Fibroblast of skin of left quadriceps (primary cell): ENCODE measurements around the gene ACOT11.

ENCODE experiments used
- DNase-seq, 2 experiments: peaks; one replicate each; pipeline ENCODE4 v3.0.0-alpha.2; 2013; ENCODE audit warnings: low read depth in 2 of 2

Gene ACOT11

DNA sequence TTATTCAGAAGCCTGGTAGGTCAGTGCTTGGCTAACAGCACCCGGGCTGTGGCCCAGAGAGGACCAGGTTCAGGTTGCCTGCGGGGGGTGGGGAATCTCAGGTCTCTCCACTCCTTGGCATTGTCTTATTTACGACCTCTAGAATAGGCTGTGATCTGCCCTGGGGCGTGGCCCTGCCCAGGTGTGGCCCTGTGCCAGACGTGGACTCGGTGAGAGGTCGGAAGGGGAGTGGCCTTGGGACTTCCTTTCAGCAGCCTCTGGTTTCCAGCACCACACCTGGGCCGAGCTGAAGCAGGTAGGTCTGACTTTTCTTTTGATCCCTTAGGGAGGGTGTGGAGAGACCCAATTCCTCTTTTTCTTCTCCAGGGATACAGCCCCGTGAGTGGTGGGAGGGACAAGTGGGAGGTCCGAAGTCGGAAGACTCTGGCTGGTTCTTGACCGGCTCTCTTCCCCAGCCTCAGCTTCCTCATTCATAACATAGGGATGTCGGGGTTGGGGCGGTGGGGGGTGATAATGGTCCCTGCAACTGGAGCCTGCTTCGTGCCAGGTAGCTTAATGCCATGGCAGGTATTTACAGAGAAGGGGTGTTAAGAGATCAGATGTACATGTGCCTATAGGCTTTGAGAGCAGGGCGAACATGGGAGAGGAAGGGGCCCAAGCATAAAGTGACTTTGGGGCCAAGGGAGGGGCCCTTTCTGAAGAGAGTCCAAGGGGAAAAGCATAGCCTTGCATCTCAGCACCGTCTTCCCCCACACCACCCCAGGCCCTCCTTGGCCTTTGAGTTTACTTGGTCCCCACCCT lies 16.5 kb downstream of the ACOT11 start:
- no peak for DNase-seq

DNA sequence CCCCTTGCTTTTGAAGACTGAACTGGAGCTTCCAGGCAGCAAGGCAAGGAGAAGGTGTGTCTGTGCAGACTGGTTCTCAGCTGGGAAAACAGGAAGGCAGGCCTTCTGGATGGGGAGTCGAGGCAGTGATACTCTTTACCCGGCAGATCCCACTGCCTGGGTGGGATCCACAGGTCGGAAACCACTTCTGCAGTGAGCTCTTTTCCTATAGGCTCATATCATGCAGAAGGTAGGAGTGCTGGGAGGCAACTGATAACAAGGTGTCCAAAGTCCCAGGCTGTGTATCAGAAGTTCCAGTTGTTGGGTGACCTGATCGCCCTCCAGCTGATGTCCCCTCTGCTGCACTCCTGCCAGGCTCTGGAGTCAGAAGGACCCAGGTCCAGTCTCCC lies 17.1 kb downstream of the ACOT11 start:
- no peak for DNase-seq

GRCh38 chr1:54566438-54567141 lies 18.6 kb downstream of the ACOT11 start:
- DNase-seq: no peak

DNA sequence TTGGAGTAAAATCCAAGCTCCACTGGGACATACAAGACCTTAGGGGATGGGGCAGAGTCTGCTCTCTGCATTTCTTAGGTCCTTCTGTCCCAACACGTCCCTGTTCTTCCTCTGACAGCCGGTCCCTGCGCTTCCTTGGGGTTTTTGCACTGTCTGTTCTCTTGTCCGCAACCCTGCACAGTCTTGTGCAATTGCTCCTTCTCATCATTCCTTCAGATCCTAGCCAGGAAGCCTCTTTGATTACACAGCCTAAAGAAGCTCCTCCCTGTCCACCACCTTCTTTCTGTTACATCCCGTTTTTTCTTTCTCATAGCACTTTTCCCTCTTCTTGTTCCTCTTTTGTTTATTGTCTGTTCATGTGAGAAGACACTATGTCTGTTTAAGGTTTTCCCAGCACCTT lies 19.9 kb downstream of the ACOT11 start:
- no peak for DNase-seq

DNA sequence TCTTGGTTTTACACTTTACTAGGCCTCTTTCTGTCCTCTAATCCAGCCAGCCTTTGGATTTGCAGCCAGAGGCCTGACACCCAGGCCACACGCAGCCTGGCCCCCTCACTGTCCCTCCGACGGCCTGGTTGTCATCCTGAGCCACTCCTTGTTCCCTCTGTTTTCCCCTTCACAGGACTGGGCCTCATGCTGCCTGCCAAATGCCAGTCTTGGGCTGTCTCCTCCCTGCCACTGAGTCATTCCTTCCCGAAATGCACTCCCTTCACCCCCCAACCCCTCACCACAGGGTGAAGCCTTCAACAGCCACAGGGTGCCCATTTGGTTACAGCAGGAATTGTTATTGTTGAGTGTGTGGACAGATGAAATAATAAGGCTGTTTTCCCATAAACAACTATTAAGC lies 21.3 kb downstream of the ACOT11 start:
- DNase-seq: no peak

DNA sequence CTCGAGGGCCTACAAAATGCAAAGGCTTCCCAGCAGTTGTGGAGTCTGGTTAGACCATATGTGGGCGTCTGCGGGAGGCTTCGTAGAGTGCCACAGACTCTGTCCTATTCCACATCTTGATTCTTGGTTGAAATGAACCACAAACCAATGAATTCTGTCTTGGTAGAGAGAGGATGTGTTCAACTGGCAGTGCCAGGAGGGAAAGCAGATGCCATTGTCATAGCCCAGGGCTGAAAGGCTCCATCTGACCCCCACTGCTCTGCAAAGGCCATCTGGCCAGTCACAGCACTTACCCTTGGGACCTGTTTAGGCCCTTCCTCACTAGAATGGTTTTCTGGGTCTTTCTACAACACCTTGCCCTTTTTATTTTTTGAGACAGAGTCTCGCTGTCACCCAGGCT lies 22.1 kb downstream of the ACOT11 start:
- DNase-seq: no peak

DNA sequence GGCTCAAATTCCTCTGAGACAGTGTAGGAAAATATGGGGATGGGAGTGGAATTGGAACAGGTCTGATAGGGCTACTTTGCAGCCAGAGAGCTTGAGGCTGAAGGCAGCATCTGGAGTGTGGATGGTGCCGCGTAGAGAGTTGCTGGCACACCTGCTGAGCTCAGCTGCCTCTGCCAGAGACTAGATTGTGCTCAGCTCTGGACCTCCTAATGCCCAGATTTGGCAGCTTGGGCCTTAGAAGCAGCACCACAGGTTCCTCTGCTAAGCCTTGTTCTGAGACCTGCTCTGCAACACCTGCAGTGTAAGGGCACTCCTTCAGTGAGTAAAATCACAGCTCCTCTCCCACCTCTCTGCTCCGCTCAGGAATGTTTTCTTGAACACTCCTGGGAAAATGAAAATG lies 23.3 kb downstream of the ACOT11 start:
- DNase-seq: no peak

GRCh38 chr1:54571803-54572541 lies 23.9 kb downstream of the ACOT11 start:
- DNase-seq: no peak

DNA sequence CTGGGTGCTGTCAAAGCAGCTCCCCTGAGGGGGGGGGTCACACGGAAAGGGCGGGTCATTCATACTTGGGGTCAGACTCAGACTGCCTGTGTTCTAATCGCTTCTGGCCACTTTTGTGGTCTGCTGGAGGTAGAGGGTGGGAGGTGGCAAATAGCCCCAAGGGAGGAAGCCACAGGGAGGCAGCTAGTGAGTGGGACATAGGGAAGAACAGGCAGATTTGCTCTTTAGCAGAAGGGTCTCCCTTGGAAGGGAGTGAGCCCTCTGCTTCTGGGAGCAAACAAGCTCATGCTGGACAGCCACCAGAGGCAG lies 24.5 kb downstream of the ACOT11 start:
- DNase-seq: no peak

DNA sequence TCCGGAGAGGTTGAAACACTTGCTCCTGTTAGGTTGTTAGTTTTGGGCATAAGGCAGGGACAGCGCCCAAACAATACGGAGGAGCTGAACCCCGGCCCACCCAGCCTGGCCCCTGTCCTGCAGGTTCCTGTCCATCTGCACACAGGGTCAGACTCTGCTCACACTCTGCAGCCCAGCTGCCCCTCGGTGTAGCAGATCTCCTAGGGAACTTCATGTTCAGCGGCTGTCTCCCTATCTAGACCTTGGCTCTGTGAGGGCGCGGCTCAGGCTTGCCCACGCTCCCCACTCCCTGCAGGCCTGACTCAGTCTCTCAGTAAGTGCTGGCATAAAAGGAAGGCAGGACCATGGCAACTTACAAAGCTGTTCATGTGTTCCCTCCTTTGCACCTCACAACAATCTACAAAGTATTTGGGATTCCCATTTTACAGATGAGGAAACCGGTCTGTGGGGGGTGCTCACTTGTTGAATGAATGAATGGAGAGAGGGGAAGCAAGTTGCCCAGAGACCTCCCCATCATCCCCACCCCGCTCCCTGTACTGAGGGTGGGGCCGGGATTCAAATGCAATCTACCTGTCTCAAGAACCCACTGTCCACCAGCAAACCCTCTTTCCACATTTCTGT lies 26.2 kb downstream of the ACOT11 start:
- no peak for DNase-seq

GRCh38 chr1:54575161-54575560 lies 27.1 kb downstream of the ACOT11 start:
- DNase-seq: no peak

GRCh38 chr1:54575605-54576290 lies 27.7 kb downstream of the ACOT11 start:
- DNase-seq: no peak

- DNase-seq: no peak
Measured at GRCh38 chr1:54577612-54578011, 29.6 kb downstream of the ACOT11 start.

GRCh38 chr1:54579337-54579781 lies 31.3 kb downstream of the ACOT11 start:
- no peak for DNase-seq

GRCh38 chr1:54580856-54581550 lies 33.0 kb downstream of the ACOT11 start:
- no peak for DNase-seq

GRCh38 chr1:54581621-54582035 lies 33.6 kb downstream of the ACOT11 start:
- DNase-seq: no peak

GRCh38 chr1:54582566-54583306 lies 34.7 kb downstream of the ACOT11 start:
- DNase-seq: no peak

GRCh38 chr1:54583307-54583686 lies 35.3 kb downstream of the ACOT11 start:
- no peak for DNase-seq

DNA sequence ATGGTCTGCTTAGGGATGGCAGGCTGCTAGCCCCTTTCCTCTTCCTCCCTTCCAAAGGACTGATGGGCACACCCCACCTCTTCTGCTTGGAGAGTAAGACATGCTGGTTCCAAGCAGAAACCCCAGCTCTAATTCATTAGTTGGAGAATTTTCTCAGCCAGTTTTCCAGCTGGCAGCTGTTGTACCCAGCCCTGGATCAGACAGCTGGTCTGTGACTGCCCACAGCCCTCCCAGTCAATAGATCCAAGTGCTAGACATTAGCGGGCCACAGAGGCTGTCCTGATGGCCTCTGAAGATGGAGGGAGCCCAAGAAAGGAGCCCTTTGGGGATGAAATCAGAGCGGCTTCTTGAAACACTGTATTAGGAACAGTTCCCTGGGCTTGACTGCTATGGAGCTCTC lies 35.8 kb downstream of the ACOT11 start:
- DNase-seq: no peak

- no peak for DNase-seq
Measured at GRCh38 chr1:54584575-54584974, 36.5 kb downstream of the ACOT11 start.
